Kidney (tissue), 14 donors: ENCODE data around the gene GNB1L. TPM values are rescaled to one million over a fixed set of nuclear protein-coding genes. Genes with fewer than 3 reads are reported as not detected.
A peak's percentile ranks its signal among the peaks of the same experiment; 100 is the strongest.

ENCODE experiments used
- DNase-seq, 5 donors: peaks; one replicate each; pipeline ENCODE4 v3.0.0-alpha.2; 2013 to 2020
- FAIRE-seq: peaks from 2 replicates; lab custom pipeline; 2012; peaks lifted over from hg19 to GRCh38; lab: Jason Lieb, UNC
- H3K27ac ChIP-seq, 2 donors: one replicate each; pipeline ENCODE4 v1.7.0; 2013; ENCODE audit warnings: low read depth in 2 of 2, low read length in 2 of 2, inconsistent platforms in 1 of 2
- H3K27me3 ChIP-seq: one replicate; pipeline ENCODE4 v1.7.1; 2013; ENCODE audit warnings: low read length, inconsistent platforms; ENCODE audit not compliant: control insufficient read depth, insufficient read depth
- H3K36me3 ChIP-seq, 3 donors: one replicate each; pipeline versions ENCODE4 v1.7.0 to v1.7.1; 2013; ENCODE audit warnings: low read length in 3 of 3, control low read depth in 1 of 3, inconsistent platforms in 1 of 3; ENCODE audit not compliant: insufficient read depth in 3 of 3, control insufficient read depth in 2 of 3
- H3K4me1 ChIP-seq, 3 donors: one replicate each; pipeline versions ENCODE4 v1.7.0 to v1.7.1; 2013; ENCODE audit warnings: low read length in 3 of 3, inconsistent platforms in 1 of 3, low read depth in 1 of 3; ENCODE audit not compliant: control insufficient read depth in 2 of 3, insufficient read depth in 2 of 3
- H3K4me3 ChIP-seq, 3 donors: one replicate each; pipeline versions ENCODE4 v1.7.0 to v1.8.1; 2013; ENCODE audit warnings: low read length in 3 of 3, control low read depth in 1 of 3, inconsistent platforms in 1 of 3
- H3K9ac ChIP-seq, 3 donors: one replicate each; pipeline versions ENCODE4 v1.7.0 to v1.7.1; 2013; ENCODE audit warnings: low read length in 3 of 3, control low read depth in 1 of 3, inconsistent platforms in 1 of 3
- H3K9me3 ChIP-seq, 3 donors: one replicate each; pipeline versions ENCODE4 v1.7.0 to v1.7.1; 2013; ENCODE audit warnings: low read length in 3 of 3, control low read depth in 1 of 3, inconsistent platforms in 1 of 3; ENCODE audit not compliant: control insufficient read depth in 2 of 3, insufficient read depth in 1 of 3
- intact Hi-C: fragments of 100-400 bp; cut with DNase I; formaldehyde crosslinking; loops from one replicate; pipeline ENCODE4 v1.11.1; 2022
- polyA plus RNA-seq: library from polyadenylated mRNA; stranded (reverse); fragments of 350-450 nt; fragmentation: Illumina TruSeq; extraction: RNeasy Lipid Tissue Mini Kit (QIAGEN cat#74804); gene quantifications from one replicate; pipeline ENCODE4 v1.2.3, GENCODE V29; 2014; ENCODE audit warnings: low read depth, low replicate concordance; ENCODE audit not compliant: insufficient read depth
- total RNA-seq: library from RNA; stranded (reverse); fragmentation: NEBNext Ultra II Directional; extraction: Animal tissue kit (Norgen Biotek cat#: 25700); gene quantifications from one replicate; pipeline ENCODE4 v1.2.1, GENCODE V29; 2021
- TF ChIP-seq, protein P1 (sequence below): IDR thresholded peaks from 3 replicates; pipeline ENCODE4 v1.5.1; 2012; ENCODE audit warnings: mild to moderate bottlenecking, moderate library complexity, borderline replicate concordance; ENCODE audit not compliant: insufficient read depth; ENCODE audit errors: extremely low read depth
- donor health status: control.
- donor health status: control.
- donor health status: control.
- donor health status: control.
- donor health status: control.
- donor health status: DM: yes; HTN: yes; CAD: no.
- donor health status: Normal renal cell carcinoma (clear cell type).

Gene GNB1L
- total and polyA plus RNA-seq, 2 donors from 2014 or later, result 4.0 to 4.4 TPM

GRCh38 chr22:19882446-19883381 is 28.0 kb upstream of the GNB1L start:
- intact Hi-C loops, result no loop called here
- TF ChIP-seq, protein P1, sequence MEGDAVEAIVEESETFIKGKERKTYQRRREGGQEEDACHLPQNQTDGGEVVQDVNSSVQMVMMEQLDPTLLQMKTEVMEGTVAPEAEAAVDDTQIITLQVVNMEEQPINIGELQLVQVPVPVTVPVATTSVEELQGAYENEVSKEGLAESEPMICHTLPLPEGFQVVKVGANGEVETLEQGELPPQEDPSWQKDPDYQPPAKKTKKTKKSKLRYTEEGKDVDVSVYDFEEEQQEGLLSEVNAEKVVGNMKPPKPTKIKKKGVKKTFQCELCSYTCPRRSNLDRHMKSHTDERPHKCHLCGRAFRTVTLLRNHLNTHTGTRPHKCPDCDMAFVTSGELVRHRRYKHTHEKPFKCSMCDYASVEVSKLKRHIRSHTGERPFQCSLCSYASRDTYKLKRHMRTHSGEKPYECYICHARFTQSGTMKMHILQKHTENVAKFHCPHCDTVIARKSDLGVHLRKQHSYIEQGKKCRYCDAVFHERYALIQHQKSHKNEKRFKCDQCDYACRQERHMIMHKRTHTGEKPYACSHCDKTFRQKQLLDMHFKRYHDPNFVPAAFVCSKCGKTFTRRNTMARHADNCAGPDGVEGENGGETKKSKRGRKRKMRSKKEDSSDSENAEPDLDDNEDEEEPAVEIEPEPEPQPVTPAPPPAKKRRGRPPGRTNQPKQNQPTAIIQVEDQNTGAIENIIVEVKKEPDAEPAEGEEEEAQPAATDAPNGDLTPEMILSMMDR, result no peak
- Histone ChIP-seq H3K9me3 (no peaks in the 10 kb centered on the region), H3K4me3 (no peak overlapping the region), H3K36me3 (no peaks in the 10 kb centered on the region), H3K27ac (no peak overlapping the region), H3K4me1 (peaks cover 0 to 8% (median 4%) of the 10 kb centered on the region in 3 donors), H3K9ac (no peak overlapping the region), H3K27me3 (no peaks in the 10 kb centered on the region)
- FAIRE-seq (no peak), DNase-seq (peak in 1 of 5 donors; percentile 58)

- intact Hi-C loops, result no loop called here
- Histone ChIP-seq H3K4me3 (no peak overlapping the region), H3K27ac (no peak overlapping the region), H3K4me1 (peaks cover 0 to 8% (median 4%) of the 10 kb centered on the region in 3 donors), H3K36me3 (no peaks in the 10 kb centered on the region), H3K9ac (no peak overlapping the region), H3K27me3 (no peaks in the 10 kb centered on the region), H3K9me3 (no peaks in the 10 kb centered on the region)
- TF ChIP-seq, protein P1, result no peak
- DNase-seq, result peak; percentile 84 to 93 (median 90)
- FAIRE-seq, result no peak
These were observed 26.3 kb upstream of the GNB1L start for GRCh38 chr22:19880786-19881569.

GRCh38 chr22:19879992-19880785 is 25.5 kb upstream of the GNB1L start:
- FAIRE-seq, result no peak
- Histone ChIP-seq H3K27me3 (no peaks in the 10 kb centered on the region), H3K36me3 (no peaks in the 10 kb centered on the region), H3K4me3 (no peak overlapping the region), H3K27ac (no peak overlapping the region), H3K9ac (no peak overlapping the region), H3K9me3 (no peaks in the 10 kb centered on the region), H3K4me1 (peaks cover 0 to 8% (median 4%) of the 10 kb centered on the region in 3 donors)
- peak in 2 of 5 donors; percentile 51 to 67 for DNase-seq
- intact Hi-C loops, result no loop called here
- TF ChIP-seq, protein P1, result no peak
